PC-9 (cell line): Measurements from ENCODE around the gene MADD.

ENCODE experiments used
- EZH2 ChIP-seq: fragments of 200-600 bp; sonication (generic); IDR thresholded peaks from 2 replicates; pipeline ENCODE4 v1.8.0; 2017; ENCODE audit warnings: antibody characterized with exemption, low read depth
- TF ChIP-seq, protein P1 (sequence below): fragments of 200-600 bp; sonication (generic); conservative IDR thresholded peaks from 2 replicates; pipeline ENCODE4 v1.6.1; 2017; ENCODE audit warnings: mixed run types, antibody characterized with exemption, mild to moderate bottlenecking, moderate library complexity

DNA sequence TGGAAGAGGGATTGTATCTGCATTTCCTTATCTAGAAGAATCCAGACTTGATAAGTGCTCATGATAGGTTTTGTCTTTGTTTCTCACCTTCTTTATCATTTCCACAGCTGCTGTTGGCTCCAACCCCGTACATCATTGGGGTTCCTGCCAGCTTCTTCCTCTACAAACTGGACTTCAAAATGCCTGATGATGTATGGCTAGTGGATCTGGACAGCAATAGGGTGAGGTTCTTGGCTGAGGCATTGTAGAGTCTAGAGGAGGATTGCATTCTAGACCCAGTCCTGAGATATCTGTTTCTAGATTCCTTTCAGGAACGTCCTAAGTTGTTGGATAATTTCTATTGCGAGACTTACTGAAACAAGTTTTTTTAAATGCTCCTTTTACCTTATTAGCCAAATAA is 8.1 kb downstream of the MADD start:
- no peak for TF ChIP-seq EZH2
- TF ChIP-seq, protein P1, sequence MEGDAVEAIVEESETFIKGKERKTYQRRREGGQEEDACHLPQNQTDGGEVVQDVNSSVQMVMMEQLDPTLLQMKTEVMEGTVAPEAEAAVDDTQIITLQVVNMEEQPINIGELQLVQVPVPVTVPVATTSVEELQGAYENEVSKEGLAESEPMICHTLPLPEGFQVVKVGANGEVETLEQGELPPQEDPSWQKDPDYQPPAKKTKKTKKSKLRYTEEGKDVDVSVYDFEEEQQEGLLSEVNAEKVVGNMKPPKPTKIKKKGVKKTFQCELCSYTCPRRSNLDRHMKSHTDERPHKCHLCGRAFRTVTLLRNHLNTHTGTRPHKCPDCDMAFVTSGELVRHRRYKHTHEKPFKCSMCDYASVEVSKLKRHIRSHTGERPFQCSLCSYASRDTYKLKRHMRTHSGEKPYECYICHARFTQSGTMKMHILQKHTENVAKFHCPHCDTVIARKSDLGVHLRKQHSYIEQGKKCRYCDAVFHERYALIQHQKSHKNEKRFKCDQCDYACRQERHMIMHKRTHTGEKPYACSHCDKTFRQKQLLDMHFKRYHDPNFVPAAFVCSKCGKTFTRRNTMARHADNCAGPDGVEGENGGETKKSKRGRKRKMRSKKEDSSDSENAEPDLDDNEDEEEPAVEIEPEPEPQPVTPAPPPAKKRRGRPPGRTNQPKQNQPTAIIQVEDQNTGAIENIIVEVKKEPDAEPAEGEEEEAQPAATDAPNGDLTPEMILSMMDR, result no peak
